SU-DHL-6 (cell line): Measurements from ENCODE around the gene MST1R.

Source experiments
- CTCF ChIP-seq: fragments of 200-600 bp; sonication (generic); IDR thresholded peaks from one replicate; pipeline ENCODE4 v1.5.1; 2017; ENCODE audit warnings: antibody characterized with exemption, mild to moderate bottlenecking, low read length, moderate library complexity; ENCODE audit not compliant: insufficient read depth, poor library complexity, severe bottlenecking
- EZH2phosphoT487 ChIP-seq: fragments of 200-600 bp; sonication (generic), shearing (Covaris generic); conservative IDR thresholded peaks from 2 replicates; pipeline ENCODE4 v1.6.1; 2018; ENCODE audit warnings: mild to moderate bottlenecking, antibody characterized with exemption, low read length, moderate library complexity, mixed read lengths

- no peak for TF ChIP-seq CTCF
- no peak for TF ChIP-seq EZH2phosphoT487
Measured at GRCh38 chr3:49844464-49845183, 59.0 kb downstream of the MST1R start.
